ENCODE results near the gene ZNF362. TPM values are rescaled to one million over a fixed set of nuclear protein-coding genes. Genes with fewer than 3 reads are reported as not detected.
"Not testable (repeated sequence)": the region's sequence is repeated elsewhere in the genome, so short reads cannot be mapped to it uniquely, and the experiment has no call there.

The ZNF362 gene
- total and polyA plus RNA-seq, 2 donors (not counting 1 experiment from before 2014, with no cell fraction given), result 3.8 to 5.7 TPM

DNA sequence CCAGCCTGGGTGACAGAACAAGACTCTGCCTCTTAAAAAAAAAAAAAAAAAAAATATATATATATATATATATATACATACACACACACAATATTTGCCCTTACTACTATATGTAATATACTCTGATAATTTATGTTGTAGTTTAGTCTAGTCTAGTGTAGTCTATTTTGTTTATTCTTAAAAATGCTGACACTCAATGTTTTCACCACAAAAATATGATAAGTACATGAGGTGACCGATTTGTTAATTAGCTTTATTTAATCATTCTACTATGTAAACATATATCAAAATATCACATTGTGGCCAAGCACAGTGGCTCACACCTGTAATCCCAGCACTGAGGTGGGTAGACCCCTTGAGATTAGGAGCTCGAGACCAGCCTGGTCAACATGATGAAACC, 19.8 kb upstream of the ZNF362 start:
- no peak overlapping the region for H3K27ac ChIP-seq (ENCODE audit: insufficient read depth, low read length)

DNA sequence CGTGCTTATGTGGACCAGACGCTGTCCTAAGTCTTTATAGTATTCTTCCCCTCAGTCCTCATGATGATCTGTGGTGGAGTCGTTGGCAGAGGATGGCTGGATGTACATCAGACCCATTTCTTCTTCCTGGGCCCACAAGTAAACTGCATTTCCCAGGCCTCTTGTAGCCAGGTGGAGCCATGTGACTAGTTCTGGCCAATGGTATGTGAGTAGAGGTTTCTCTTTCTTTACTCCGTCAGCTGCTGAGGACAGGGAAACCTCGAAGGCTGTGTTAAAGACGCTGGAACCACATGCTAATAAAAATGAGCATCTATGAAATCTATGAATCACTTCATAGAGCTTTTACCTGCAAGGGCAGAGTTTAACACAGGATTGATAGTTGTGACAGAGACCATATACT, 18.7 kb upstream of the ZNF362 start:
- H4K20me1 ChIP-seq (ENCODE audit: control insufficient read depth, extremely low read depth, insufficient read depth, low read length), result no peaks in the 10 kb centered on the region
- no peak overlapping the region for H3K9ac ChIP-seq (ENCODE audit: insufficient read depth, low read length)
- no peak overlapping the region for H3K4me3 ChIP-seq (replicated peaks in 1 of 4; ENCODE audit: control extremely low read depth in 1 of 4, insufficient read depth in 1 of 4, low read depth in 3 of 4, low read length in 4 of 4)
- H2AFZ ChIP-seq (ENCODE audit: low read length), result no peak overlapping the region
- H3K36me3 ChIP-seq (ENCODE audit: control insufficient read depth, insufficient read depth, low read length), result no peaks in the 10 kb centered on the region
- no peaks in the 10 kb centered on the region for H3K79me2 ChIP-seq (ENCODE audit: control insufficient read depth, insufficient read depth, low read length)
- no peaks in the 10 kb centered on the region for H3K27me3 ChIP-seq (ENCODE audit: control insufficient read depth, insufficient read depth, low read length)
- H3K9me3 ChIP-seq (ENCODE audit: control insufficient read depth, insufficient read depth, low read depth, low read length), result no peaks in the 10 kb centered on the region
- no peak for TF ChIP-seq EZH2 (IDR thresholded peaks at IDR 0.05; ENCODE audit: low read length, missing control alignments)
- TF ChIP-seq, protein P1, sequence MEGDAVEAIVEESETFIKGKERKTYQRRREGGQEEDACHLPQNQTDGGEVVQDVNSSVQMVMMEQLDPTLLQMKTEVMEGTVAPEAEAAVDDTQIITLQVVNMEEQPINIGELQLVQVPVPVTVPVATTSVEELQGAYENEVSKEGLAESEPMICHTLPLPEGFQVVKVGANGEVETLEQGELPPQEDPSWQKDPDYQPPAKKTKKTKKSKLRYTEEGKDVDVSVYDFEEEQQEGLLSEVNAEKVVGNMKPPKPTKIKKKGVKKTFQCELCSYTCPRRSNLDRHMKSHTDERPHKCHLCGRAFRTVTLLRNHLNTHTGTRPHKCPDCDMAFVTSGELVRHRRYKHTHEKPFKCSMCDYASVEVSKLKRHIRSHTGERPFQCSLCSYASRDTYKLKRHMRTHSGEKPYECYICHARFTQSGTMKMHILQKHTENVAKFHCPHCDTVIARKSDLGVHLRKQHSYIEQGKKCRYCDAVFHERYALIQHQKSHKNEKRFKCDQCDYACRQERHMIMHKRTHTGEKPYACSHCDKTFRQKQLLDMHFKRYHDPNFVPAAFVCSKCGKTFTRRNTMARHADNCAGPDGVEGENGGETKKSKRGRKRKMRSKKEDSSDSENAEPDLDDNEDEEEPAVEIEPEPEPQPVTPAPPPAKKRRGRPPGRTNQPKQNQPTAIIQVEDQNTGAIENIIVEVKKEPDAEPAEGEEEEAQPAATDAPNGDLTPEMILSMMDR (conservative IDR thresholded peaks at IDR 0.05 in 1 of 2, IDR thresholded peaks at IDR 0.05 in 1 of 2; ENCODE audit: low read depth in 1 of 2, low read length in 2 of 2), result no peak
- no peak overlapping the region for H3K27ac ChIP-seq (ENCODE audit: insufficient read depth, low read length)
- no peaks in the 10 kb centered on the region for H3K4me1 ChIP-seq (ENCODE audit: control insufficient read depth, extremely low read depth, insufficient read depth, low read length)
- no peak for DNase-seq (ENCODE audit: low read depth in 2 of 2)
- no peak overlapping the region for H3K4me2 ChIP-seq (ENCODE audit: extremely low read depth, insufficient read depth, low read length)

More for the DNA sequence above, 19.8 kb upstream of the ZNF362 start:
- Histone ChIP-seq H3K36me3 (ENCODE audit: control insufficient read depth, insufficient read depth, low read length) (no peaks in the 10 kb centered on the region), H4K20me1 (ENCODE audit: control insufficient read depth, extremely low read depth, insufficient read depth, low read length) (no peaks in the 10 kb centered on the region), H3K27me3 (ENCODE audit: control insufficient read depth, insufficient read depth, low read length) (no peaks in the 10 kb centered on the region), H3K79me2 (ENCODE audit: control insufficient read depth, insufficient read depth, low read length) (no peaks in the 10 kb centered on the region), H3K9me3 (ENCODE audit: control insufficient read depth, insufficient read depth, low read depth, low read length) (no peaks in the 10 kb centered on the region), H2AFZ (ENCODE audit: low read length) (no peak overlapping the region), H3K9ac (ENCODE audit: insufficient read depth, low read length) (no peak overlapping the region), H3K4me2 (ENCODE audit: extremely low read depth, insufficient read depth, low read length) (no peak overlapping the region), H3K4me1 (ENCODE audit: control insufficient read depth, extremely low read depth, insufficient read depth, low read length) (no peaks in the 10 kb centered on the region), H3K4me3 (replicated peaks in 1 of 4; ENCODE audit: control extremely low read depth in 1 of 4, insufficient read depth in 1 of 4, low read depth in 3 of 4, low read length in 4 of 4) (no peak overlapping the region)
- DNase-seq (ENCODE audit: low read depth in 2 of 2), result no peak
- no peak for TF ChIP-seq EZH2 (IDR thresholded peaks at IDR 0.05; ENCODE audit: low read length, missing control alignments)
- TF ChIP-seq, protein P1 (conservative IDR thresholded peaks at IDR 0.05 in 1 of 2, IDR thresholded peaks at IDR 0.05 in 1 of 2; ENCODE audit: low read depth in 1 of 2, low read length in 2 of 2), result no peak

DNA sequence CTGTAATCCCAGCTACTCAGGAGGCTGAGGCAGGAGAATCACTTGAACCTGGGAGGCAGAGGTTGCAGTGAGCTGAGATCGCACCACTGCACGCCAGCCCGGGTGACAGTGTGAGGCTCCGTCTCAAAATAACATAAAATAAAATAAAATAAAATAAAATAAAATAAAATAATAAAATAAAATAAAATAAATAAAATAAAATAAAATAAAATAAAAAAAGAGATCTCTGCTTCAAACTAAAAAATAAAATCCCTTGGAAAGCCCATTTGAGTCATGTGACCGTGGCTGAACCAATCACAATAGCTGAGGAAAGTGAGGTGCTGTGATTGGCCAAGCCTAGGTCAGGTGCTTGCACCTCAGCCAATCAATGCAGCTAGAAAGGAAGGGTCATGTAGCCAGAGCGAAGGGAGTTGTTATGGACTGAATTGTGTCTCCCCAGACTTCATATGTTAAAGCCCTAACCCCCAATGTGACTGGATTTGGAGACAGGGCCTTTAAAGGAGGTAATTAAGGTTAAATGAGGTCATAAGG, 18.0 kb upstream of the ZNF362 start:
- not testable (repeated sequence) for H3K27me3 ChIP-seq (ENCODE audit: control insufficient read depth, insufficient read depth, low read length); DNase-seq (ENCODE audit: low read depth in 2 of 2); H3K4me3 ChIP-seq (replicated peaks in 1 of 4; ENCODE audit: control extremely low read depth in 1 of 4, insufficient read depth in 1 of 4, low read depth in 3 of 4, low read length in 4 of 4); H2AFZ ChIP-seq (ENCODE audit: low read length); H3K9ac ChIP-seq (ENCODE audit: insufficient read depth, low read length); H3K79me2 ChIP-seq (ENCODE audit: control insufficient read depth, insufficient read depth, low read length); H3K27ac ChIP-seq (ENCODE audit: insufficient read depth, low read length); H3K4me1 ChIP-seq (ENCODE audit: control insufficient read depth, extremely low read depth, insufficient read depth, low read length); H4K20me1 ChIP-seq (ENCODE audit: control insufficient read depth, extremely low read depth, insufficient read depth, low read length); H3K9me3 ChIP-seq (ENCODE audit: control insufficient read depth, insufficient read depth, low read depth, low read length); H3K4me2 ChIP-seq (ENCODE audit: extremely low read depth, insufficient read depth, low read length); H3K36me3 ChIP-seq (ENCODE audit: control insufficient read depth, insufficient read depth, low read length)

DNA sequence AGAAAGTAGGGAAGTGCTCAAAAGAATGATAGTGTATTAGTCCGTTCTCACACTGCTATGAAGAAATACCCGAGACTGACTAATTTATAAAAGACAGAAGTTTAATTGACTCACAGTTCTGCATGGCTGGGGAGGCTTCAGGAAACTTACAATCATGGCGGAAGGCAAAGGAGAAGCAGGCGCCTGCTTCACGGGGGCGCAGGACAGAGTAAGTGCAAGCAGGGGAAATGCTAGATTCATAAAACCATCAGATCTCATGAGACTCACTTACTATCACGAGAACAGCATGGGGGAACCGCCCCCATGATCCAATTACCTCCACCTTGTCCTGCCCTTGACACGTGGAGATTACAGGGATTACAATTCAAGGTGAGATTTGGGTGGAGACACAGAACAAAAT, 16.9 kb upstream of the ZNF362 start:
- not testable (repeated sequence) for H3K27ac ChIP-seq (ENCODE audit: insufficient read depth, low read length); DNase-seq (ENCODE audit: low read depth in 2 of 2); H3K79me2 ChIP-seq (ENCODE audit: control insufficient read depth, insufficient read depth, low read length); H3K4me3 ChIP-seq (replicated peaks in 1 of 4; ENCODE audit: control extremely low read depth in 1 of 4, insufficient read depth in 1 of 4, low read depth in 3 of 4, low read length in 4 of 4); H4K20me1 ChIP-seq (ENCODE audit: control insufficient read depth, extremely low read depth, insufficient read depth, low read length); H2AFZ ChIP-seq (ENCODE audit: low read length); H3K9ac ChIP-seq (ENCODE audit: insufficient read depth, low read length); H3K9me3 ChIP-seq (ENCODE audit: control insufficient read depth, insufficient read depth, low read depth, low read length); H3K36me3 ChIP-seq (ENCODE audit: control insufficient read depth, insufficient read depth, low read length); H3K4me1 ChIP-seq (ENCODE audit: control insufficient read depth, extremely low read depth, insufficient read depth, low read length); H3K4me2 ChIP-seq (ENCODE audit: extremely low read depth, insufficient read depth, low read length); H3K27me3 ChIP-seq (ENCODE audit: control insufficient read depth, insufficient read depth, low read length)
